ENCODE measurements around the gene SPTAN1.

The SPTAN1 gene

GRCh38 chr9:128628471-128629048 is 76.2 kb downstream of the SPTAN1 start:
- H3K27ac ChIP-seq, result peak overlapping the region; percentile 32
- TF ChIP-seq CTCF (conservative IDR thresholded peaks at IDR 0.05) (no peak), ZFX (IDR thresholded peaks at IDR 0.05) (no peak)

GRCh38 chr9:128629136-128629535 is 76.7 kb downstream of the SPTAN1 start:
- peak overlapping the region; percentile 32 for H3K27ac ChIP-seq
- TF ChIP-seq ZFX (IDR thresholded peaks at IDR 0.05) (no peak), CTCF (conservative IDR thresholded peaks at IDR 0.05) (no peak)

GRCh38 chr9:128629852-128630545 is 77.6 kb downstream of the SPTAN1 start:
- TF ChIP-seq CTCF (conservative IDR thresholded peaks at IDR 0.05), result no peak
- TF ChIP-seq ZFX (IDR thresholded peaks at IDR 0.05), result no peak
- H3K27ac ChIP-seq, result no peak overlapping the region

DNA sequence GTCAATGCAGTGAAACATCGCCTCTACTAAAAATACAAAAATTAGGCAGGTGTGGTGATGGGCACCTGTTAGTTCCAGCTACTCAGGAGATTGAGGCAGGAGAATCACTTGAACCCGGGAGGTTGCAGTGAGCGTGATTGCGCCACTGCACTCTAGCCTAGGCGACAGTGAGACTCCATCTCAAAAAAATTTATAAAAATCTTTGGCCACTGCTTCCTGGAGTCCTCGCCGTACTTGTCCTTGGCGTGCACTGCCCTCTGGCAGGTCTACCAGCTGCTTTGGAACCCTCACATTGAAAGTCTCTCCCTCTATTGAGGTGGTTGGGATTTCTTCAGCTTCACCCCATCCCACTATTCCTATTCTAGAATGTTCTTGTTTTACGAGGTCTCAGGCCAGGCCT is 79.2 kb downstream of the SPTAN1 start:
- TF ChIP-seq ZFX (IDR thresholded peaks at IDR 0.05), result no peak
- no peak for TF ChIP-seq CTCF (conservative IDR thresholded peaks at IDR 0.05)
- no peak overlapping the region for H3K27ac ChIP-seq

GRCh38 chr9:128632066-128632465 is 79.7 kb downstream of the SPTAN1 start:
- H3K27ac ChIP-seq, result no peak overlapping the region
- TF ChIP-seq ZFX (IDR thresholded peaks at IDR 0.05), result no peak
- no peak for TF ChIP-seq CTCF (conservative IDR thresholded peaks at IDR 0.05)

GRCh38 chr9:128632486-128632885 is 80.1 kb downstream of the SPTAN1 start:
- no peak overlapping the region for H3K27ac ChIP-seq
- TF ChIP-seq ZFX (IDR thresholded peaks at IDR 0.05) (no peak), CTCF (conservative IDR thresholded peaks at IDR 0.05) (no peak)

GRCh38 chr9:128633057-128633456 is 80.7 kb downstream of the SPTAN1 start:
- no peak overlapping the region for H3K27ac ChIP-seq
- TF ChIP-seq CTCF (conservative IDR thresholded peaks at IDR 0.05), result no peak
- TF ChIP-seq ZFX (IDR thresholded peaks at IDR 0.05), result no peak
